SU-DHL-6 (cell line): ENCODE data around the gene CKAP2L.

Experiments used
- EZH2phosphoT487 ChIP-seq: fragments of 200-600 bp; sonication (generic), shearing (Covaris generic); conservative IDR thresholded peaks from 2 replicates; pipeline ENCODE4 v1.6.1; 2018; ENCODE audit warnings: mild to moderate bottlenecking, antibody characterized with exemption, low read length, moderate library complexity, mixed read lengths
- TF ChIP-seq, protein P1 (sequence below): fragments of 200-600 bp; sonication (generic); IDR thresholded peaks from one replicate; pipeline ENCODE4 v1.5.1; 2017; ENCODE audit warnings: antibody characterized with exemption, mild to moderate bottlenecking, low read length, moderate library complexity; ENCODE audit not compliant: insufficient read depth, poor library complexity, severe bottlenecking

DNA sequence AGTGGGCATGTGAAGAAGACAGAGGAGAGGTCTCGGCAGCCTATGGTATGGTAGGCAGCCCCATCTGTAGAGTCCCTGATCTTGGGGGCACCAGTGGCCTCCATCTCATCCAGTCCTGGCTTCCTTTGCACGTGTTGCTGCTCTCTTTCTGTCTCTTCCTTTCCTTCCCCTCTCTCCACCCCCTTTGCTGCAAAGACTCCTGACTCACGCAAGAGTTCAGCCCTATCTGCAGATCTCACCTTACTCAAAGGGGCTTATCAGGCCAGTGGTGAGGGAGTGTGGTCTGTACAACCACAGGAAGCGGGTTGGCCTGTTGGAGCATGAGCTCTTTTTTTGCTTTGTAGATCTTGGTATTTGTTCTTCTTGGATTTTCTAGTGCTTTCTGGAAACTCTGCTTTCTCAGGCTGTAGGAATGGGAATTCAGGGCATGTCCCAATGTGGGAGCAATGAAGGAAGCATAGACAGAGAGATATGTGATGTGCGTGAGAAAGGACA, 58.2 kb downstream of the CKAP2L start:
- TF ChIP-seq, protein P1, sequence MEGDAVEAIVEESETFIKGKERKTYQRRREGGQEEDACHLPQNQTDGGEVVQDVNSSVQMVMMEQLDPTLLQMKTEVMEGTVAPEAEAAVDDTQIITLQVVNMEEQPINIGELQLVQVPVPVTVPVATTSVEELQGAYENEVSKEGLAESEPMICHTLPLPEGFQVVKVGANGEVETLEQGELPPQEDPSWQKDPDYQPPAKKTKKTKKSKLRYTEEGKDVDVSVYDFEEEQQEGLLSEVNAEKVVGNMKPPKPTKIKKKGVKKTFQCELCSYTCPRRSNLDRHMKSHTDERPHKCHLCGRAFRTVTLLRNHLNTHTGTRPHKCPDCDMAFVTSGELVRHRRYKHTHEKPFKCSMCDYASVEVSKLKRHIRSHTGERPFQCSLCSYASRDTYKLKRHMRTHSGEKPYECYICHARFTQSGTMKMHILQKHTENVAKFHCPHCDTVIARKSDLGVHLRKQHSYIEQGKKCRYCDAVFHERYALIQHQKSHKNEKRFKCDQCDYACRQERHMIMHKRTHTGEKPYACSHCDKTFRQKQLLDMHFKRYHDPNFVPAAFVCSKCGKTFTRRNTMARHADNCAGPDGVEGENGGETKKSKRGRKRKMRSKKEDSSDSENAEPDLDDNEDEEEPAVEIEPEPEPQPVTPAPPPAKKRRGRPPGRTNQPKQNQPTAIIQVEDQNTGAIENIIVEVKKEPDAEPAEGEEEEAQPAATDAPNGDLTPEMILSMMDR: no peak
- TF ChIP-seq EZH2phosphoT487: no peak
